IPS-20b (cell line): ENCODE data around the gene TSPAN33.
"Not testable (repeated sequence)": the region's sequence is repeated elsewhere in the genome, so short reads cannot be mapped to it uniquely, and the experiment has no call there.

Experiments
- H3K27ac ChIP-seq: one replicate; pipeline ENCODE4 v1.5.1; 2013; ENCODE audit warnings: low read length
- H3K27me3 ChIP-seq: 2 replicates; pipeline ENCODE4 v1.6.1; 2013; ENCODE audit warnings: mild to moderate bottlenecking, low read length, inconsistent platforms; ENCODE audit not compliant: insufficient read depth
- H3K36me3 ChIP-seq: 2 replicates; pipeline ENCODE4 v1.6.1; 2013; ENCODE audit warnings: low read depth, mild to moderate bottlenecking, inconsistent platforms, low read length, moderate library complexity; ENCODE audit not compliant: insufficient read depth
- H3K4me1 ChIP-seq: 2 replicates; pipeline ENCODE4 v1.6.1; 2013; ENCODE audit warnings: mild to moderate bottlenecking, control low read depth, inconsistent platforms, low read length, moderate library complexity; ENCODE audit not compliant: insufficient read depth
- H3K4me3 ChIP-seq: 2 replicates; pipeline ENCODE4 v1.5.1; 2013; ENCODE audit warnings: mild to moderate bottlenecking, low read length, inconsistent platforms
- H3K9ac ChIP-seq: 2 replicates; pipeline ENCODE4 v1.6.1; 2013; ENCODE audit warnings: low read depth, mild to moderate bottlenecking, inconsistent platforms, low read length, moderate library complexity
- H3K9me3 ChIP-seq: 2 replicates; pipeline ENCODE4 v1.6.1; 2013; ENCODE audit warnings: mild to moderate bottlenecking, low read depth, low read length, inconsistent platforms; ENCODE audit not compliant: insufficient read depth

TSPAN33 gene

DNA sequence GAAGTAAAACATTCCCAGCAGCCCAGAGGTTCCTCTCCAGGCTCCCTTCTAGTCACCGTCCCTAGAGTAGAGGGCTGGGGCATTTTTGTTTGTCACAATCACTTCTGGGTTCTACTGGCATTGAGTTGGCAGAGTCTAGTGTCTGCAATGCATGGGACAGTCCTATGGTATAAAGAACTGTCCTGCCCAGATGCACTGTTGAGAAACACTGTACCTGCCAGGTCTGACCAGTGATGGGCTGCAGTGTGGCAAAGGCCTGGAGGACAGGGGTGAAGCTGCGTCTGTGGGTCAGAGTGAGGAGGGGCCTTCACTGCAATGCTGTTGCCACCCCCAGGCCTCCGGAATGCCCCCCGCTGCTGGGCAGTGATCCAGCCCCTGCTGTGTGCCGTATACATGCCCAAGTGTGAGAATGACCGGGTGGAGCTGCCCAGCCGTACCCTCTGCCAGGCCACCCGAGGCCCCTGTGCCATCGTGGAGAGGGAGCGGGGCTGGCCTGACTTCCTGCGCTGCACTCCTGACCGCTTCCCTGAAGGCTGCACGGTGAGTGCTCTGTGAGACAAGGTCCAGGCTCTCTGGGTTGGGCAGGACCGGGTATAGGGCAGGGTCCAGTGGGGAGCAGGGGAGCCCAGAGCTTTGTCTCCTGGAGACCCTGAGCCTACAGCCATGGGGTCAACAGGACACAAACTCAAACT, 58.7 kb downstream of the TSPAN33 start:
- H3K9me3 ChIP-seq: no peaks in the 10 kb centered on the region
- no peaks in the 10 kb centered on the region for H3K4me1 ChIP-seq
- H3K36me3 ChIP-seq: peaks cover 27% of the 10 kb centered on the region
- H3K4me3 ChIP-seq: no peak overlapping the region
- no peak overlapping the region for H3K9ac ChIP-seq
- no peaks in the 10 kb centered on the region for H3K27me3 ChIP-seq
- H3K27ac ChIP-seq: no peak overlapping the region

DNA sequence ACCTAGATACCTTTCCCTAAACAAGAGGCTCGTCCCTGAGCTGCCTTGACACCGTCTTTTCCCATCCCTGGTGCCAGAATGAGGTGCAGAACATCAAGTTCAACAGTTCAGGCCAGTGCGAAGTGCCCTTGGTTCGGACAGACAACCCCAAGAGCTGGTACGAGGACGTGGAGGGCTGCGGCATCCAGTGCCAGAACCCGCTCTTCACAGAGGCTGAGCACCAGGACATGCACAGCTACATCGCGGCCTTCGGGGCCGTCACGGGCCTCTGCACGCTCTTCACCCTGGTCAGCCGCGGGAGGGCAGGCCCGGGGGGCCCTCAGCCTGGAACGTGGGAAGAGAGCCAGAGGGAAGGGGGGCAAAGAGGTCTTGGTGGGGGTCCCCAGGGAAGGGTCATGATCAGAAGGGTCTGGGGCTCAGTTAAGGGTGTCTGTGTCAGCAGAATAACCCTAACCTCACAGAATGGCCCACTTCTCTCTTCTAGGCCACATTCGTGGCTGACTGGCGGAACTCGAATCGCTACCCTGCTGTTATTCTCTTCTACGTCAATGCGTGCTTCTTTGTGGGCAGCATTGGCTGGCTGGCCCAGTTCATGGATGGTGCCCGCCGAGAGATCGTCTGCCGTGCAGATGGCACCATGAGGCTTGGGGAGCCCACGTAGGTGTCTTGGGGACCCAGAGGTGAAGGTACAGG, 60.8 kb downstream of the TSPAN33 start:
- Histone ChIP-seq H3K4me1 (no peaks in the 10 kb centered on the region), H3K36me3 (peaks cover 45% of the 10 kb centered on the region), H3K9me3 (no peaks in the 10 kb centered on the region), H3K4me3 (no peak overlapping the region), H3K27ac (no peak overlapping the region), H3K9ac (no peak overlapping the region), H3K27me3 (no peaks in the 10 kb centered on the region)

DNA sequence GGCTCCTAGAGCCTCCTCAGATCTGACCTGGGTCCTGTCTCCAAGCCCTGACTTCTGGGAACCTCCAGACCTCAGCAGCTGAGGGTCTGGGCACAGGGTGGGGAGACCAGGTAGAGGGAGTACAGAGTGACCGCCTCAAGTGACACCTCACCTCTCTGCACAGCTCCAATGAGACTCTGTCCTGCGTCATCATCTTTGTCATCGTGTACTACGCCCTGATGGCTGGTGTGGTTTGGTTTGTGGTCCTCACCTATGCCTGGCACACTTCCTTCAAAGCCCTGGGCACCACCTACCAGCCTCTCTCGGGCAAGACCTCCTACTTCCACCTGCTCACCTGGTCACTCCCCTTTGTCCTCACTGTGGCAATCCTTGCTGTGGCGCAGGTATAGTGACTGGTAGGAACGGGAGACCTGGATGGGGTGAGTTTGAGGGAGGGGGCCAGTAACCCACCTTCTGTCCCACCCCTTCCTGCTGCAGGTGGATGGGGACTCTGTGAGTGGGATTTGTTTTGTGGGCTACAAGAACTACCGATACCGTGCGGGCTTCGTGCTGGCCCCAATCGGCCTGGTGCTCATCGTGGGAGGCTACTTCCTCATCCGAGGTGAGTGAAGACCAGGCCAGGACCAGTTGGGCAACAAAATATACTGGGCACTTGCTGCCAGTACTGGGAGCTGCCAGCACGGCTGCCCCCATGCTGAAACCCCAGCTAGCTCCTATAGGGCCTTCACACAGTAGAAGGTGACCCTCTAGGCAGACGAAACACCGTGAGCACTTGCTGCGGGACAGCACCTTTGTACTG, 61.7 kb downstream of the TSPAN33 start:
- no peak overlapping the region for H3K4me3 ChIP-seq
- H3K9me3 ChIP-seq: no peaks in the 10 kb centered on the region
- H3K4me1 ChIP-seq: no peaks in the 10 kb centered on the region
- no peak overlapping the region for H3K27ac ChIP-seq
- H3K27me3 ChIP-seq: no peaks in the 10 kb centered on the region
- H3K9ac ChIP-seq: no peak overlapping the region
- H3K36me3 ChIP-seq: peaks cover 54% of the 10 kb centered on the region

DNA sequence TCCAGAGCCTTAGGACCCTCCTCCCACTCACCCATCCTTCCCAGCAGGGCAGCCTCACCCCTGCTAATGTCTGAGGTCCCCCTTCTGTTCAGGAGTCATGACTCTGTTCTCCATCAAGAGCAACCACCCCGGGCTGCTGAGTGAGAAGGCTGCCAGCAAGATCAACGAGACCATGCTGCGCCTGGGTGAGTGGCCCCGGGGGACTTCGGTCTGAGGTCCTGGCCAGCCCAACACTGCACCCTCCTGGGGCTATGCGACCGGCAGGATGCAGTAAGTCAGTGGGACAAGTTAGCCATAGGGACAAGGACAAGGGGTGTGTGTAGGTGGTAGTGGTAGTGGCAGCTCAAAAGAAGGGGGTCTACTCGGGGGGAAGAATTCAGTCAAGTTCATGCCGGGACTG, 64.2 kb downstream of the TSPAN33 start:
- H3K4me1 ChIP-seq: no peaks in the 10 kb centered on the region
- H3K9me3 ChIP-seq: no peaks in the 10 kb centered on the region
- no peaks in the 10 kb centered on the region for H3K27me3 ChIP-seq
- no peak overlapping the region for H3K9ac ChIP-seq
- peaks cover 75% of the 10 kb centered on the region for H3K36me3 ChIP-seq
- no peak overlapping the region for H3K4me3 ChIP-seq
- no peak overlapping the region for H3K27ac ChIP-seq

DNA sequence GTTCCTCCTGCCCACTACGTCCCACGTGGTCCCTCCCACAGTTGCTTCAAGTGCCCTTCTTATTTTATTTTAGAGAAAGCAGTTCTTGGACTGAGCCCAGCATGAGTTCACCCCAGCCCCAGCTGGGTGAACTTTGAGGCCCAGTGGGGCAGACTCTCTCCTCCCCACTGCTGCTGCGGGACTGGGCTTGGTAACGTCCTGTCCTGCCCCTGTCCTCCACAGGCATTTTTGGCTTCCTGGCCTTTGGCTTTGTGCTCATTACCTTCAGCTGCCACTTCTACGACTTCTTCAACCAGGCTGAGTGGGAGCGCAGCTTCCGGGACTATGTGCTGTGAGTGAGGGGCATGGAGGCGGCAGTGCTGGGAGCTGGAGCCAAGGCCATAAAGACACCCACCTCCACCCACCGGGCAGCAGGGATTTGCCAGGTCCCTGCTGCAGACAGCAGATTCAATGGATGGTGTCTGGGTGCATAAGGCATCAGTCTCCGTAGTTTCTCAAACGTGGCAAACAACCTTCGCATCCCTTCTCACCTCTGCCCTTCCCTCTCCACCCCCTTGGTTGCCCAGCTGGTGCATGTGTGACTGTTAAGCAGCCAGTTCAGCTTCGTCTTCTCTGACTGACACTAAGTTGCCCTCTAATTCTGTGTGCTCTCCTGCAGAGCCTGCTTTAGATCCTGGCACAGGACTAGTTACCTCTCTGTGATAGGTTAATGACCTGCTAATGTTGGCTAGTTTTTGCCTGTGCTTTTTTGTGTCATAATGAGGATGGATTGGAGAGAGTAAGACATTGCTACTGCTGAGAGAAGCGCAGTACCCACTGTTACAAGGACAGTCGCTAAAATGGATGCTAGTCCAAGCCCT, 64.8 kb downstream of the TSPAN33 start:
- H3K9me3 ChIP-seq: no peaks in the 10 kb centered on the region
- no peaks in the 10 kb centered on the region for H3K27me3 ChIP-seq
- no peaks in the 10 kb centered on the region for H3K4me1 ChIP-seq
- peaks cover 75% of the 10 kb centered on the region for H3K36me3 ChIP-seq
- H3K27ac ChIP-seq: no peak overlapping the region
- no peak overlapping the region for H3K4me3 ChIP-seq
- no peak overlapping the region for H3K9ac ChIP-seq

DNA sequence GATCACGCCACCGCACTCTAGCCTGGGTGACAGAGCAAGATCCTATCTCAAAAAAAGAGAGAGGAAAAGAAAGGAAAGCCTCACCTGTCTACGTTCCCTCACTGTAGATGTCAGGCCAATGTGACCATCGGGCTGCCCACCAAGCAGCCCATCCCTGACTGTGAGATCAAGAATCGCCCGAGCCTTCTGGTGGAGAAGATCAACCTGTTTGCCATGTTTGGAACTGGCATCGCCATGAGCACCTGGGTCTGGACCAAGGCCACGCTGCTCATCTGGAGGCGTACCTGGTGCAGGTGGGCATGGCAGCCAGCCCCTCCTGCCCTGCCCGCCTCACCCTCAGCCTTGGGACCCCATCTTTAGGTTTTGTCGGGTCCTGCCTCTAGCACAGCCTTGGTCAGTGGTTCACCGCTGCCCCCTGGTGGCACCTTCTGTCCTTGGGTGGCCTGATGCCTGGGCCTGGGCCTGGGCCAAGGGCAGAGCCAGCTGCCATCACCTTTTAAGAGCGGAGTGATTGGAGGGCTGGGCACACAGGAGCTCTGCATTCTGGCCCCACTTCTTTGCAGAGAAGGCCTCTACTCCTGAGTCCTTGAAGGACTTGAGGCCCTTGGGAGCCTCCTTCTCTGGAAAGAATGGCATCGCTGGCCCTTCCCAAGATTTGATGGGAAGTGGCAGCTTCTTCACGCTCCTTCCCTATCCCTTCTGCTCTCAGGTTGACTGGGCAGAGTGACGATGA, 65.9 kb downstream of the TSPAN33 start:
- H3K9me3 ChIP-seq: peaks cover 5% of the 10 kb centered on the region; the same call in 1 of the 2 replicates
- no peaks in the 10 kb centered on the region for H3K27me3 ChIP-seq
- no peak overlapping the region for H3K4me3 ChIP-seq
- peaks cover 73% of the 10 kb centered on the region for H3K36me3 ChIP-seq
- H3K4me1 ChIP-seq: no peaks in the 10 kb centered on the region
- no peak overlapping the region for H3K27ac ChIP-seq
- H3K9ac ChIP-seq: no peak overlapping the region

DNA sequence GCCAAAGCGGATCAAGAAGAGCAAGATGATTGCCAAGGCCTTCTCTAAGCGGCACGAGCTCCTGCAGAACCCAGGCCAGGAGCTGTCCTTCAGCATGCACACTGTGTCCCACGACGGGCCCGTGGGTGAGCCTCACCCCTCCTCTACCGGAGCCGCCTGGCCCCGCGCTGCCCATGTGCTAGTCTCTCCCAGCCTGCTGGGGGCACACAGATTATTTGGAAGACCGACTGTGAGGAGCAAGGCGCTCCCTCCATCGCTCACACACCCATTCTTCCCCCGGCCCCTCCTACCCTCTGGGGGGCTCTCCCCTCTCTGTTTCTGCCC, 66.4 kb downstream of the TSPAN33 start:
- Histone ChIP-seq H3K9me3 (peaks cover 6% of the 10 kb centered on the region; the same call in 1 of the 2 replicates), H3K4me3 (no peak overlapping the region), H3K4me1 (no peaks in the 10 kb centered on the region), H3K27ac (no peak overlapping the region), H3K36me3 (peaks cover 67% of the 10 kb centered on the region), H3K9ac (no peak overlapping the region), H3K27me3 (no peaks in the 10 kb centered on the region)

DNA sequence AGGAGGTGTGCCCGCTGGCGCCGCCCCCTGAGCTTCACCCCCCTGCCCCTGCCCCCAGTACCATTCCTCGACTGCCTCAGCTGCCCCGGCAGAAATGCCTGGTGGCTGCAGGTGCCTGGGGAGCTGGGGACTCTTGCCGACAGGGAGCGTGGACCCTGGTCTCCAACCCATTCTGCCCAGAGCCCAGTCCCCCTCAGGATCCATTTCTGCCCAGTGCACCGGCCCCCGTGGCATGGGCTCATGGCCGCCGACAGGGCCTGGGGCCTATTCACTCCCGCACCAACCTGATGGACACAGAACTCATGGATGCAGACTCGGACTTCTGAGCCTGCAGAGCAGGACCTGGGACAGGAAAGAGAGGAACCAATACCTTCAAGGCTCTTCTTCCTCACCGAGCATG, 67.6 kb downstream of the TSPAN33 start:
- peaks cover 6% of the 10 kb centered on the region; the same call in 1 of the 2 replicates for H3K9me3 ChIP-seq
- H3K4me1 ChIP-seq: no peaks in the 10 kb centered on the region
- peaks cover 57% of the 10 kb centered on the region for H3K36me3 ChIP-seq
- no peak overlapping the region for H3K9ac ChIP-seq
- H3K27me3 ChIP-seq: no peaks in the 10 kb centered on the region
- H3K4me3 ChIP-seq: no peak overlapping the region
- H3K27ac ChIP-seq: no peak overlapping the region

DNA sequence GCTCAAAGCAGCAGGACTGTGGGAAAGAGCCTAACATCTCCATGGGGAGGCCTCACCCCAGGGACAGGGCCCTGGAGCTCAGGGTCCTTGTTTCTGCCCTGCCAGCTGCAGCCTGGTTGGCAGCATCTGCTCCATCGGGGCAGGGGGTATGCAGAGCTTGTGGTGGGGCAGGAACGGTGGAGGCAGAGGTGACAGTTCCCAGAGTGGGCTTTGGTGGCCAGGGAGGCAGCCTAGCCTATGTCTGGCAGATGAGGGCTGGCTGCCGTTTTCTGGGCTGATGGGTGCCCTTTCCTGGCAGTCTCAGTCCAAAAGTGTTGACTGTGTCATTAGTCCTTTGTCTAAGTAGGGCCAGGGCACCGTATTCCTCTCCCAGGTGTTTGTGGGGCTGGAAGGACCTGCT, 68.1 kb downstream of the TSPAN33 start:
- H3K27ac ChIP-seq: no peak overlapping the region
- H3K9ac ChIP-seq: no peak overlapping the region
- H3K27me3 ChIP-seq: no peaks in the 10 kb centered on the region
- no peaks in the 10 kb centered on the region for H3K4me1 ChIP-seq
- H3K9me3 ChIP-seq: peaks cover 6% of the 10 kb centered on the region; the same call in 1 of the 2 replicates
- peaks cover 52% of the 10 kb centered on the region for H3K36me3 ChIP-seq
- H3K4me3 ChIP-seq: no peak overlapping the region

DNA sequence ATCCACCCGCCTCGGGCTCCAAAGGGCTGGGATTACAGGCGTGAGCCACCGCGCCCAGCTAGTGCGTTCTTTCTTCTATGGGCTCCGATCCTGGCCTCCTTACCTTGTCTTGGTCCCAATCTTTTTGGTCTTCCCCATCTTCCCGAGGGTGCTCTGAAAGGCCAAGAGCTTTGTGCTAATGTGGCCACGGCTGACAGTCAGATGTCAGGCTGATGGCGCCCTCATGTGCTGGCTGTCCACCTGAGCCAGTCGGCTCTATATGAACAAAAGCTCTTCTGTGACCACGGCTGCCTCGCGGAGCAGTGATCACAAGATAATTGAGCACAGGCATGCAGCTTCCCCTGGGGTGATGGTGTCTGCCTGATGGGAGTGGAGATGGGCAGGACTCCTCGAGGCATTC, 69.3 kb downstream of the TSPAN33 start:
- no peak overlapping the region for H3K27ac ChIP-seq
- no peaks in the 10 kb centered on the region for H3K4me1 ChIP-seq
- H3K36me3 ChIP-seq: peaks cover 44% of the 10 kb centered on the region

DNA sequence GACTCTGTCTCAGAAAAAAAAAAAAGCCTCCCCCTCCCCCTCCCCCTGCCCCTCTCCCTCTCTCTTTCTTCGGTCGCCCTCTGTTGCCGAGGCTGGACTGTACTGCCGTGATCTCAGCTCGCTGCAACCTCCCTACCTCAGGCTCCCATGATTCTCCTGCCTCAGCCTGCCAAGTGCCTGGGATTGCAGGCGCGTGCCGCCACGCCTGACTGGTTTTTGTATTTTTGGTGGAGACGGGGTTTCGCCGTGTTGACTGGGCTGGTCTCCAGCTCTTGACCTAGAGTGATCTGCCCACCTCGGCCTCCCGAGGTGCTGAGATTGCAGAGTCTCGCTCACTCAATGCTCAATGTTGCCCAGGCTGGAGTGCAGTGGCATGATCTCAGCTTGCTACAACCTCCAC, 71.2 kb downstream of the TSPAN33 start:
- H3K27me3 ChIP-seq, H3K4me3 ChIP-seq, H3K9me3 ChIP-seq: not testable (repeated sequence)

More for the DNA sequence above, 69.3 kb downstream of the TSPAN33 start:
- Histone ChIP-seq H3K4me3 (no peak overlapping the region), H3K9me3 (peaks cover 6% of the 10 kb centered on the region; the same call in 1 of the 2 replicates), H3K9ac (no peak overlapping the region), H3K27me3 (no peaks in the 10 kb centered on the region)

More for the DNA sequence above, 71.2 kb downstream of the TSPAN33 start:
- not testable (repeated sequence) for H3K9ac ChIP-seq, H3K4me1 ChIP-seq, H3K27ac ChIP-seq
- peaks cover 26% of the 10 kb centered on the region for H3K36me3 ChIP-seq
